GM12801 (cell line): Measurements from ENCODE around the gene TEDC1.

Source experiments
- TF ChIP-seq, protein P1 (sequence below): IDR thresholded peaks from one replicate; pipeline ENCODE4 v1.5.1; 2011; ENCODE audit warnings: control low read depth; ENCODE audit not compliant: insufficient read length; ENCODE audit errors: extremely low read depth

Gene TEDC1

DNA sequence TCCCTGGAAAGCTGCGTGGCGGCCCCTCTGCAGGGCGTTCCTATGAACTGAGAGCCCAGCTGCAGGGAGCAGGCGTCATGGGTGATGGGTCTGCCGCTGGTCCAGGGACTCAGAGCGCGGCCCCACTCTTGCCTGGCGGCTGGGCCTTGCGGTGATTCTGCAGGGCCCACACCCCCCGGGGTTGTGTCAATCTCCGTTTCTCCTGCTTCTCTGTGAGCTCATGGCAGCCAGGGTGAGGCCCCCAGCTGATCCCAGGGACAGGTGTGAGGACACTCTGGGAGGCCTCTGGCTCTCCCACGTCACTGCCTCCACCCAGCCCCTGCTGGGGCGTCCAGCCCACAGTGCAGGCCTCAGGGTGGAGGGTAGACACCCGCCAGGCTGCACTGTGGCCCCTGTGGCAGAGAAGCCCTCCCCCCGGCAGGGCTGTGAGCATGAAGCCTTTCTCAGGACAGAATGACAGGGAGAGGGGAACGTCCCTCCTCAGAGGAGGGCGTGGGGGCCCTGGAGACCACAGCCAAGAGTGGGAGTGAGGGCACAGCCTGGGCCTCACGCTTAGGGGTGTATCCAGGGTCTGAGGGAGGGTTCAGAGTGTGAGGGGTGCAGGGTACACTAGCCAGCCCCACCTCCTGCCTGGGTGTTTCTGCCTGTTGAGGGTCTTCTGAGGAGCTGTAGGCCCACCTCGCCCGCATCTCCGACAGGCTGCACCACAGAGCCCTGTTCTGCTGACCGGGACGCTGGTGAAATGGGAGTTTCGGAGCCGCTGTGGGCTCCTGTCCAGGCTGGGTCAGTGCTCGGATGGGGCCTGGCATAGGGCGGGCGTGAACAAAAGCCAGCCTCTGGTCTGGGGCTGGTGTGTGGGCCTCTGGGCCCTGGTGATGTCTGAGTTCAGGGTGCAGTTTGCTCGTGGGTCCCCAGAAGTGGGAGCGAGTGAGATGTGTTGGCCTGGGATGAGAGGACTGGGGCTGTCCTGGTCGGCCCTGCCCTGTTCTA, 43.1 kb upstream of the TEDC1 start:
- TF ChIP-seq, protein P1, sequence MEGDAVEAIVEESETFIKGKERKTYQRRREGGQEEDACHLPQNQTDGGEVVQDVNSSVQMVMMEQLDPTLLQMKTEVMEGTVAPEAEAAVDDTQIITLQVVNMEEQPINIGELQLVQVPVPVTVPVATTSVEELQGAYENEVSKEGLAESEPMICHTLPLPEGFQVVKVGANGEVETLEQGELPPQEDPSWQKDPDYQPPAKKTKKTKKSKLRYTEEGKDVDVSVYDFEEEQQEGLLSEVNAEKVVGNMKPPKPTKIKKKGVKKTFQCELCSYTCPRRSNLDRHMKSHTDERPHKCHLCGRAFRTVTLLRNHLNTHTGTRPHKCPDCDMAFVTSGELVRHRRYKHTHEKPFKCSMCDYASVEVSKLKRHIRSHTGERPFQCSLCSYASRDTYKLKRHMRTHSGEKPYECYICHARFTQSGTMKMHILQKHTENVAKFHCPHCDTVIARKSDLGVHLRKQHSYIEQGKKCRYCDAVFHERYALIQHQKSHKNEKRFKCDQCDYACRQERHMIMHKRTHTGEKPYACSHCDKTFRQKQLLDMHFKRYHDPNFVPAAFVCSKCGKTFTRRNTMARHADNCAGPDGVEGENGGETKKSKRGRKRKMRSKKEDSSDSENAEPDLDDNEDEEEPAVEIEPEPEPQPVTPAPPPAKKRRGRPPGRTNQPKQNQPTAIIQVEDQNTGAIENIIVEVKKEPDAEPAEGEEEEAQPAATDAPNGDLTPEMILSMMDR = no peak

DNA sequence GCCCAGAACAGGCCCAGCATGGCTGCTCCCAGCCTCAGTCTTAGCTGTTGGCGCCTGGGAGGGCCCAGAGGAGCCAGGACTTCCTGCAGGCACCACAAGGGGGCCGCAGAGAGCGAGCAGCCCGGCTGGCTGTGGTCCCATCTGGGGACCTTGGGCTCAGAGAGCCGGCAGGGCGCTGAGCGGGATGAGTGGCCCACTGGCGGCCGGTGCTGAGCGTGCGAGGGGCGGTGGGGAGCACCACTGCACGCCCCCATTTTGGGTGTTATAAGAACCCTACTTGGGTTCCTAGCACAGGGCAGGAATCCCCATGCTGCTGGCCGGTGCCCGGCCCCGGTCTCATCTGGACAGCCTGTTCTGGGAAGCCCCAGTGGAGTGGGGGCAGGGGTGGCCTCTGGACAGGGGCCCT, 42.3 kb upstream of the TEDC1 start:
- TF ChIP-seq, protein P1 = no peak

DNA sequence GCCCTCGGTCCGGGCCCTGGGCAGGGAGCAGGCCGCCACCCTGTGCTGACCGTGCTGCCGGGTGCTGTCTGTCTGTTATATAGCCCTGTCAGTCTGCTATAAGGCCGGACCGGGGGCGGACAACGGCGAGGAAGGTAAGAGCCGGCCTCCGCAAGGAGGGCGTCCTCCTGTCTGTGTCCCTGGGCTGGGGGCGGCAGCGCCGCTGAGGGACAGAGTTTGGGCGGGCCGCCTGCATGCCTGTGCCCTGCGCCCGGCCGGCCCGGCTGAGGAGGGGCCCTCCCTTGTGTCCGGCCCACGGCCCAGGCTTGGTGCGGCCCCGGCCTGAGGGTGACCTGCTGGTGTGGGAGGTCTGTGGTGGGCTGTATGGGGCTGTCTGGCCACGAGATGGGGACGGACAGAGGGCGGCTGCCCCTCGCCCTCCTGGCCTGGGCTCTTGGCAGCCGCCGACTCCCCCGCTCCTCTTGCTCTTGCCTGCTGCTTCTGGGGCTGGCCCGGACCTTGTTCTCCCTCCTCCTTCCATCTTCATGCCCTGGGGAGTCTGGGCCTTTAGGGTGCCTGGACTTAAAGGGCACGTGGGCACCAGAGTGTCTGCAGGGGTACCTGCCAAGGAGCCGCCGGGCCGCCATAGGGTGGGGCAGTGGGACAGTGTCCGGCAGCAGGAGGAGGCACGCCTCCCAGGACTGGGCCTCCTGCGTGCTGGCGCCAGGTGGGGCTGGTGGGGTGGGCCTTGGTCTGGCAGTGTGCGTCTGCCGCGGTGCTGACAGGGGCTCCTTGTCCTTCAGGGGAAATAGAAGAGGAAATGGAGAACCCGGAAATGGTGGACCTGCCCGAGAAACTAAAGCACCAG, 41.5 kb upstream of the TEDC1 start:
- TF ChIP-seq, protein P1 = no peak

DNA sequence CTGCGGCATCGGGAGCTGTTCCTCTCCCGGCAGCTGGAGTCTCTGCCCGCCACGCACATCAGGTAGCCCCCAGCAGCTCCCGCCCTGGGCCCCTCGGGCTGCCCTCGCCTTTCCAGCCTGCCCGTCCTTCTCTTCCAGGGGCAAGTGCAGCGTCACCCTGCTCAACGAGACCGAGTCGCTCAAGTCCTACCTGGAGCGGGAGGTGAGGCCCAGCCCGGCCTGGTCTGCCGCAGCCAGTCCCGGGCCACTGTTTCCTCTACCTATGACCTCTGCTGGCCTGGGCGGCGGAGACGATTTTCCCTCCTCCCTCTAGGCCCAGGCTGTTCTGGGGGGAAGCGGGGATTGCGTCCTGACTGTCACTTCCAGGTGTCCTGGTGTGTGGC, 40.9 kb upstream of the TEDC1 start:
- TF ChIP-seq, protein P1 = no peak

DNA sequence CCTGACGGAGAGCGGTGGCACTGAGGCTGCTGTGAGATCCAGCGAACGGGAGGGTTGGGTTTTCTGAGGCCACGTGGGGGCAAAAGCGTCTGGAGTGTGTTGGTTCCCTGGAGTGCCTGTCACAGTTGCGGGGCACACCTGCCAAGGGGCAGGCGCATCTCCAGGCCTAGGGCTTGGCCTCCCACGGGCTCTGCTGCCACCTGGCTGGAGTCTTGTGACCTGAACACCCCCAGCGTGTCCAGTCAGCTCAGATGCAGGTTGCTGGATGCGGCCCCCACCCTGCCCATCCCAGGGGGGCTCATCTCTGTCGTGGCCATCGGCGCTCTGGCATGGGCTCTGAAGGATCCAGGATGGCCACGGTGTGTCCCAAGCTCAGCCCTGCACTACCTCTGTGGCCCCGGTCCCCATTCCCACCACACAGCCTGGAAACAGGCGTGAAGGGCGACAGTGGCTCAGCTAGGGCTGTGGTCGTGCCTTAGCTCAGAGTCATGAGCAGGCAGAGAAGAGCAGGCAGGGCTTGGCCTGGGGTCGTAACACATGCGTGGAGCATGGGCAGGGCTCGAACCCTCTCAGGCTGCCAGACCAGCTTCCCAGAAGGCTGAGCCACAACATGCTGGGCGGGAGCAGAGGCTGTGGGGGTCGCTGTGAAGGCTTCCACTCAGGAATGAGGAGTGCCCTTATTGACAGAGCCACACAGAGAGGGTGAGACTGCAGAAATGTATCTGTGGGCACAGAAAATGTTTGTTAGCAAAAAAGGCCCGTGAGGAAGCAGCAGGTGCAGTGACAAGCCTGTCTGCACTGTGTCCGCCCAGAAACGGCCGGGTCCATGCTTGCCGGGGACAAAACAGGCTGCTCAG, 40.0 kb upstream of the TEDC1 start:
- TF ChIP-seq, protein P1 = no peak

DNA sequence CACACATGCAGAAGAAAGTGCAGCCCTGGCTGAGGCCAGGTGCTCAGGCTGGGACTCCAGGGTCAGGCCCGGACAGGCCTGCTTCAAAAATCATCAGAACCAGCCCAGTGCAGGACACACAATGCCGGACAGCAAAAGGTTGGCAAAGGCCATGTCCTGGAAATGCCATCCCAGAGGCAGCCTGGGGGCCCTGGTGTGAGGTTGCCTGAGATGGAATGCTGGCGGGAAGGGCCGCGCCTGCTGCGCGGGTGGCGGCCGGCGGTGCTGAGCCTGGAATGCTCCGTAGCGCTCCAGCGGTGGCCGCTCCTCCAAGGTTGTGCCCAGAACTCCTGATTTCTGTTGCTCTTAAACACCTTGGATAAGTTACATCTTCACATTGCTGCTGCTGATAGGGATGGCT, 38.1 kb upstream of the TEDC1 start:
- TF ChIP-seq, protein P1 = no peak
